GM18505 (cell line): ENCODE data around the gene PCK2.
A peak's percentile ranks its signal among the peaks of the same experiment; 100 is the strongest.

Experiments used
- ATAC-seq: cut with Tn5 transposase; IDR thresholded peaks from one replicate; pipeline ENCODE4 v1.9.1; 2021; ENCODE audit not compliant: unreplicated experiment
- POLR2A ChIP-seq: IDR thresholded peaks from 4 replicates; pipeline ENCODE4 v1.6.1; 2011; ENCODE audit warnings: borderline replicate concordance; ENCODE audit not compliant: insufficient read depth, insufficient read length; ENCODE audit errors: extremely low read depth

Gene PCK2

DNA sequence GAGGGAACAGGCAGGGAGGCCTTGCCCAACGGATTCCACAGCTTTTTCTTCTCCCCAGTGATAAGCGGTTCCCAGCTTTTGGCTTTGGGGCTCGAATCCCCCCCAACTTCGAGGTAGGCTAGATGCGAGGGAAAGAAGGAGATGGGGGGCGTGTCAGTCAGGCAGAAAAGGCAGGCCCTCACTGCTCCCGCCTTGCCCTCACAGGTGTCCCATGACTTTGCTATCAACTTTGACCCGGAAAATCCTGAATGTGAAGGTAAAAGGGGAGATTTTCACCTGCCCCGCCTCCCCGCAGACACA lies 17.9 kb upstream of the PCK2 start:
- TF ChIP-seq POLR2A = no peak
- ATAC-seq = no peak

- ATAC-seq = no peak
- TF ChIP-seq POLR2A = no peak
Measured at GRCh38 chr14:24077086-24077485, 17.0 kb upstream of the PCK2 start.

GRCh38 chr14:24078146-24078545 lies 16.0 kb upstream of the PCK2 start:
- no peak for ATAC-seq
- TF ChIP-seq POLR2A = no peak

- no peak for ATAC-seq
- TF ChIP-seq POLR2A = no peak
Measured at GRCh38 chr14:24079491-24080141, 14.5 kb upstream of the PCK2 start.

GRCh38 chr14:24080142-24080530 lies 14.0 kb upstream of the PCK2 start:
- ATAC-seq = no peak
- TF ChIP-seq POLR2A = no peak

DNA sequence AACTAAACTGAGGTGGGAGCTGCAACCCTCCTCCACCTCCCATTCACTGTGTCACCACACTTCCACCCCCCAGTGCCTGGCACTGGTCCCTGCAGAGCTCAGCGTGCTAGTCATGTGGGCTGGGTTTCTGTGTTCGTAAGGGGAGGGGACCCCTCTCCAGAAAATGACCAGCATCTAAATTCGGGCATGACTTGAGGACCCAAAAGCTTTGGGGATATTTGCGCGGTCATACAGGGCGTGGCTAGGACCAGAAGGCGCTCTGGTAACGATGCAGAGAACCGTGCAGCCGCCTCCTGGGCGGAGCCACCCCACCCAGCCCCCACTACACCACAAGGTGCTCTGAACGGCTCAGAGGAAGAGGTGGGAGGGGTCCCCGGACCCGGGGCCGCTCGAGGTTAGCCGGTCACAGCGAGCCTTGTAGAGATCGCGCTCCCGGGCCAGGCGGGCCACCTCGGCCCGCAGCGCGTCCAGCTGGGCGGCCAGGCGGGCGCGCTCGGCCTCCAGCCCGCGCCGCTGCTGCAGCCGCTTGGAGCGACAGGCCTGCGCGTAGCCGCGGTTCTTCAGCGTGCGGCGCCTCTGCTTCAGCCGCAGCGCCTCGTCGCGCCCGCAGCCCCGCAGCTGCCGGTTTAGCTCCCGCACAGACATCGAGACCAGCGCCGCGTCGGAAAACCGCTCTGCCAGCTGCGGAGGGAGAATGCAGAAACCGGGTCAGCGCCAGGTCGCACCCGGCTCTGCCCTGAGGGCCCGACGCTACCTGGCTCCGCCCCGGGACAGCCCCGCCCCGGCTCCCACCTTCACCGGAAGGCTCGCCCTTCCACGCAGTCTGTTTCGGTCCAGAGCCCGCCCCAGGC lies 13.0 kb upstream of the PCK2 start:
- peak; percentile 85 for ATAC-seq
- peak; percentile 80 for TF ChIP-seq POLR2A

- no peak for TF ChIP-seq POLR2A
- no peak for ATAC-seq
Measured at GRCh38 chr14:24081739-24082211, 12.3 kb upstream of the PCK2 start.

- ATAC-seq = no peak
- no peak for TF ChIP-seq POLR2A
Measured at GRCh38 chr14:24082411-24083080, 11.6 kb upstream of the PCK2 start.

DNA sequence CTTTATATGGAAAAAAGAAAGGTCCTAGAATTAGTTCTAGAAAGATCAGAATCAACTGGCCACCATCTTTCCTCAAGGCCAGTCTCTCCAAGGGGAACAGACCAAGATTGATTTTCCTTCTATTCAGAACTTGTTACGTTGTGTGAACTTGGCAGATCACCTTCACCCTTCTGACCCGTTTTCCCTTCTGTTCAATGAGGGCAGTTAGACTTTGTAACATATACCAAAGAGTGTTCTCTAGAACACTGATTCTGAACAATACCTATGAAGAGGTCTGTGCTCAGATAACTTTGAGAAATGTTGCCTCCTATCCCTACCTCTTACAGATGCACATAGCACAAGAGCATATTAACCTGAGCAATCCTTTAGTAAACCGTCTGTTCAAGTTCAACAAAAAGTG lies 10.6 kb upstream of the PCK2 start:
- no peak for TF ChIP-seq POLR2A
- no peak for ATAC-seq

- ATAC-seq = no peak
- no peak for TF ChIP-seq POLR2A
Measured at GRCh38 chr14:24084440-24084839, 9.7 kb upstream of the PCK2 start.

DNA sequence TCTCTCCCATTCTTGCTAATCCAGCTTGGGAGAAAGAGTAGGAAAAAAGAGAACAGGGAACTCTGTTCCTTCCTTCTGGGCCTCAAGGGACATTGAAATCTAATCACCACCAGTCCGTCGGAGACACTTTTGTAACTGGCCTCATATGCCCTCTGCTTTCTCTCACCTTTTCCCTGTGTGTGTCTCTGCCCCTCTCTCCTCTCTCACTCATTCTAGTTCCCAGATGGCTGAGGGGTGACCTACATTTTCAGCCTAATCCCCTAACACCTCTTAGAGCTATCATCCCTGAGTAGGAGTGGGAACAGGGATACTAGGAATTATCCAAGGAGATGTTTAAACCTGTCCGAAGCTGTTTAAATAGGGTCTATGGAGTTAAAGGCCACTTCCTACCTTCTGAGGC lies 8.9 kb upstream of the PCK2 start:
- ATAC-seq = no peak
- no peak for TF ChIP-seq POLR2A

DNA sequence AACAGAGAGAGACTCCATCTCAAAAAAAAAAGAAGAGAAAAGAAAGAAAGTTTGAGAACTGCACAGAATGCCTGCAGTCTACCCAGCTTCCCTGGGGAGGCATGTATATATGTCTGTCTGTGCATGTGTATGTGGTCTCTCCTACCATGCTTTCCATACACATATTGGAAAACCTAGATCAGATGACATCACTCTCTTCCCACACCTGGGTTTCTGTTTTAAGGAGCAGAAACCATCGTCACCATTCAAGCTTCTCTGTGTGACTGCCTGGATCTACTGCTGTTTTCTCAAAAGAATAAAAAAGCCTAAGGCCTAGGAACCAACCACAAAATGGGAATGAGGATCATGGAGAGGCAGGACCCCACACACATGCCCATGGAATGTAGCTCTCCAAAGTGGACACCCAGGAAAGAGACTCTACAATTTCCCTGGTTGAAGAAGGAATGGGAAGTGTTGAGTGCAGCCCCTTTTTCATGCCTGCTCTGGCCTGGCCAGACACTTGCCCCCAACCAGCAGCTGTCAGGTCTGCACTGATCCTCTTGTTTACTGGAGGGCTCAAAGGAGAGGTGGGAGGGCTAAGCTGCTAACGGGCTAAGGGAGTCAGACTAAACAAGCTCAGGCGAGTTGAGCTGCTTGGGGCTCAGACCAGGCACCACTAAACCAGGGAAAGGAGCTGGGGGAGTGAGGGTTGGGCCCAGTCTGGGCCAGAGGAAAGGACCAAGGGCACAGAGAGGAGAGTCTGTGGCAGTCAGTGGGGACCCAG lies 7.7 kb upstream of the PCK2 start:
- ATAC-seq = no peak
- no peak for TF ChIP-seq POLR2A

DNA sequence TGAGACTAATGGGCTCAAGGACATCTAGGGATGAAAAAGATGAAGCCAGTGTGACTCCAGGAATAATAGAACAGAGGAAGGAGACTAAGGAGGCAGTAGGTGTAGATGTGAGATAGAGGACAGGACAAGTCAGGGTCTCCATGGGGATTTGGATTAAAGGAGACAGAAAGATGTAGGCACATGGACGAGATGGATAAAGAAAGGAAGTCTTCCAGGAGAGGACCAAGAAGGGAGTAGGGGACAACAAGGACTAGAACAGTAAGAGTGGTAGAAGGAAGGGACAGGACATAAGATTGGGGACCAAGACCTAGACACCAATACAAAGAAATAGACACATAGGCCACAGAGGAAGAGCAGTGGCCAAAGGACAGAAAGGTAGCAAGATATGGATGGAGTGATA lies 7.1 kb upstream of the PCK2 start:
- no peak for TF ChIP-seq POLR2A
- no peak for ATAC-seq
